Left colon (tissue), 2 donors: ENCODE results near the gene CWC25. TPM values are rescaled to one million over a fixed set of nuclear protein-coding genes. Genes with fewer than 3 reads are reported as not detected.
A peak's percentile ranks its signal among the peaks of the same experiment; 100 is the strongest.

Experiments used
- ATAC-seq: fragments of 200-7000 bp; cut with Tn5 transposase; one replicate; pipeline ENCODE4 v1.9.1; 2020; ENCODE audit warnings: mild to moderate bottlenecking, moderate library complexity
- DNase-seq, 2 donors: peaks; one replicate each; pipeline ENCODE4 v3.0.0-alpha.2; 2020
- intact Hi-C, 2 donors: fragments of 100-400 bp; cut with DNase I in 1 of 2; cut with micrococcal nuclease in 1 of 2; formaldehyde crosslinking; loops; one replicate each; pipeline versions ENCODE4 v1.11.2 to v1.14.0; 2022; cut with DNase I, micrococcal nuclease
- long read RNA-seq: library from polyadenylated mRNA; unstranded; transcript quantifications from one replicate; pipeline ENCODE4 v2.0.0, GENCODE V29; 2021
- total RNA-seq, 2 donors: library from RNA; stranded (reverse); fragmentation: NEBNext Ultra II Directional; extraction: Animal tissue kit (Norgen Biotek cat#: 25700); gene quantifications; one replicate each; pipeline ENCODE4 v1.2.1, GENCODE V29; 2021
- donor health status: DM: no; HTN: no; CAD: no.
- donor health status: DM: yes; HTN: yes; CAD: no.

CWC25 gene
- 10 to 100 TPM; 19.0 to 21.0 TPM for total RNA-seq
- long read RNA-seq, transcript CWC25-202 (10 exons, 3,234 nt) = major isoform, 6 of 23 reads
- long read RNA-seq, partial matches to known transcripts = 11 of 23 reads
- long read RNA-seq, other reads (novel, unspliced or antisense) = 6 of 23 reads

DNA sequence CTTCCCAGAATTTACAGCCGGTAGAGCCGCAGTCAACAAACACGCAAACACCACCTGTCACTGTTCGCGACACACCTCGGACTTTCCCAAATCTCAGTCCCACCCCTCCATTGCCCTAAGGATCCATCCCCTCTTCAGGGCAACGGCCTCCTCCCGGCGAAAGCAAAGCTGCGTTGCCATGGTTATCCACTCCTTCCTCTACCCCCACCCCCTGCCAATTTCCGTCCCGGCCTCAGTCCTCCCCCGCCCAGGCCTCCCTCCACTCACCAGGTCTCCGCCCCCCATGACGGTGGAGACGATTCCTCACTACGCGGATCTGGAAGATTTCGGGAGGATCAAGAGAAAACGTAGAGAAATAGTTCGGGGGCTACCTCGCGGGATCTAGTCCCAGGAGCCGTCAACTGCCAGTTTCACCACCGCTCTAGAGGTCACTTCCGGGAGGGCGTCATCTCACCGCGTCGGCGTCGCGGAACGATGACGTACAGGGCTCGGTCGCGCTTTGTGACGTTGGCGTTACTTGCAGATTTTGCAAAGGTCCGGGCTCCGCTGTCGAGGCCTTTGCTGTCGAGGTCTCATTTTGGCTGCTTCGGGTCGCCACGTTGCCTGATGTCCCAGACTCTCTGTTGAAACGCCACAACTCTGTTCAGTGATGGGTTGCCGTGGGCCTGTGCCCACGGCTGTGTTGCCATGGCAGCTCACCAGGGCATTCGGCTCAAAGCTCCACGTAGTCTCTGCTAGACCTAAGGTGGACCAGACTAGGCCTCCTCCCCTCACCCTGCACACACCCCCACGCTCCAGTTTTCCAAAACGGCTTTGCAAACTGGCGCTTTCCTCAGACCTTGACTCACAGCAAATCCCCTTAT is at the start of gene CWC25:
TSS of gene CWC25 (minus strand) at position 423 of the 863 bp plus-strand sequence. CDS start at position 285, 138 bp downstream.
- DNase-seq (peak; percentile 88 to 95), ATAC-seq (peak; percentile 97)
- intact Hi-C loops = no loop called here

DNA sequence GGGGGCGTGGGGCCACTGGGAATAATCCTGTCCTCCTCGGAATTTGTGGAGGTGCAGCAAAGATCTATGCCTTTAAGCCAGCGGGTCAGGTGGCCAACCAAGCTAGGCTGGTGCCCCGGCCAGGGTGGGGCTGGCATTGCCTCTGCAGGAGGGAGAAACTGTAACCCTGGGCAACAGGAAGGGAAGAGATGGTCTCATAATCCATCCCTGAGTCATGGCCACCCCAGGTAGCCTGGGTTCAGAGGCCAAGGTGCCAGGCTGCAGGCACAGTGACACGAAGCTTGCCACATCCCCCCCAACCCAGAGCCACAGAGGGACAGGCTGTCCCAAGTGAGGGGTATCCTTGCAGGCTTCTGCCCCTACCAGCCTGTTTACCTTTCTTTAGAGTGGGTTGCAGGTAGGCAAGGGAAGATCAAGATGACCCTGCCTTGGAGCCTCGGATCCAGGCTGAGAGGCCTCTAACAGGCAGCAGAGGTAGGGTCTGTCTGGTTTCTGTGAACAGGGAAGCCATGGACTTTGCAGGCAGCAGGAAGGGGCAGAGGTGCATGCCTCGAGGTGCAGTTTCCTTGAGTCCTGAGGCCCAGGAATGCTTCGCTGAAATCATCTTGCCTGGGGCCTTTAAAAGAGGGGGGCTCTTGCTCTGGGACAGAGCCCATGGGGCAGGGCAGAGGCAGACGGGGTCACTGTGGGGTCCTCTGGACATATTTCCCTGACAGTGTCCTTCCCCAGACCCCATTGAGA is 48.7 kb upstream of the CWC25 start:
- ATAC-seq = no peak
- peak; percentile 54 to 58 for DNase-seq
- intact Hi-C loops = no loop called here

DNA sequence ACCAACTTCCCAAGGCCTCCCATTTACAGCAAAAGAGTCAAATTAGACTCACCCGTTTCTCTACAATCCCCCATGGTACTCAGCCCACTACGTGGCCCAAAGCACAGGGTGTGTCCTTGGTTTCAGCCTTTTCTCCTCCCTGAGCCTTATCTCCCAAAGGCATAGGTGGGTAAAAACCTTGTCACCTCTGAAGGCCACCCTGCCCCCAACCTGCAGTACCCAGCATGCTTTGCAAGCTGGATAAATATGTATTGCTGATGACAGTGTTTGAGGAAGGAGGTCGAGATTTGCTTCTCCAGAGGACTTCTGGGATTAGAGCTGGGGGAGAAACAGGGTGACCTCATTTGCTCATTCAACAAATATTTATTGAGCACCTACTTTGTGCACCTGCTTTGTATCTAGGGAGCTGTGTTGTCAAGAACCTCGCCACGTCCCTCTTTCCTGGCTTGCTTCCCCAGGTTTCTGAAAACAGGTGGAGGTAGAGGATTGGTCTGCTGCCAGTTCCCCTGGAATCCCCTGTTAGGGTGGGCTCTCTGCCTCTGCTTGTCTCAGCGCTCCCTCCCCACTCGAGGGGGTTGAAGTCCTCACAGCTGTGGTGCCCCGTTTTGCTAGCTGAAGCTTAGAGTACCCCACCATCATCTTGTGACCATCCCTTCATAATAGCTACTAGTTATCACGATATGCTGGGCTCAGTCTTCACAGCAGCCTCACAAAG is 47.7 kb upstream of the CWC25 start:
- ATAC-seq (no peak), DNase-seq (peak; percentile 53 to 62)
- intact Hi-C loops = no loop called here

DNA sequence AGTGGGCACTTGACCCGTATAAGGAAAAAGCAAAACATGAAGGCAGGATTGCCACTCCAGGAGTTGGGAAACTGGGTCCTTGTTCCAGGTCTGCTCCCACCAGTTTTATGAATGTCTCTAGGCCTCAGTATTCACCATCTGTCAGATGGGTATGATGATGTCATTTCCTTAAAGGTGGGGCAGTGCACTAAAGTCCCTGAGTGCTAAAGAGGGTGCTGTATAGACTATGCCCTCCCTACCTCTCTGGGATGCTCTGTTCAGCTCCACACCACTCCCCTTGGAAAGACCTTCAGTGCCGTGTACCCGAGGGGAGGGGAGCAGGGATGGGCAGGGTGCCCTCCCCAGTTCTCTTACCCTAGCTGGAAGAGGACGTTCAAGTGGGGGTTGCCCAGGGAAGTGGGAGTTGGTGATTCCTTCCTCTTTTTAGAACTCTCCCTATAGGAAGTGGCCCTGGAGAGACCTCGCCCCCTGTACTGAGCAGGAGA is 46.9 kb upstream of the CWC25 start:
- DNase-seq (no peak), ATAC-seq (no peak)
- intact Hi-C loops = no loop called here

DNA sequence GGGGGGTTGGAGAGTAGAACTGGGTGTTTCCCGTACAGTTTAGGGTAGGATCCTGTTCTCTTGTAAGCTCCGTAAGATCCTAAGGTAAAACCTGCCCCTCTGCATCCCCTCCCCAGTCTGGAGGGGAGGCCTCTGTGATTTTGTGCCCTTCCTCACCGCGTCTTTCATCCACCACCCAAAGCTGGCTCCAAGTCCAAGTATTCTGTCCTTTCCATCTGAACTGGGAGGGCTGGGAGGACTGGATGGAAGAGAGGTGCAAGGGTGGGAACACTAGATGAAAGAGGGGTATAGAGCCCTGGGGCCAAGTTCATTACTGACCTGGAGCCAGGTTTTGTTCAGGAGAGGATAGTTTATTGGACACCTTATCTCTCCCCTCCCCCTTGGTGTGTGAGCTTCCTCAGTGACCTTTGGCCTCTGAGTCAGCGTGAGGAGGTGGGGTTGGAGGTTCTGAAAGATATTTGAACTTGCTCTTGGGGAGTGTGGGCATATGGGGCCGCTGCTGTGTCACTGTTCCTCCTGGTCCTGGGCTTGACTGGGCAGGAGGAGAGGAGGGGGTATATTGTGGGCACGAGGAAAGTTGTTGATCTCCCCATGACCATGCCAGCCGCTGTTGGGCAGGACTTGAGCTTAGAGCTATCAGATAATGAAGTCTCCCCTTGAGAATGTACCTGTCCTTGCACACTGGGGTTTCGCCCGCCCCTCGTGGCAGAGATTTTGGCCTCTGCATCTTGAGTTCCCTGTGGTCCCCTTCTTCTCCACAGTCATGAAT is 46.3 kb upstream of the CWC25 start:
- intact Hi-C loops = no loop called here
- DNase-seq = peak; percentile 84 to 93
- peak; percentile 63 for ATAC-seq

DNA sequence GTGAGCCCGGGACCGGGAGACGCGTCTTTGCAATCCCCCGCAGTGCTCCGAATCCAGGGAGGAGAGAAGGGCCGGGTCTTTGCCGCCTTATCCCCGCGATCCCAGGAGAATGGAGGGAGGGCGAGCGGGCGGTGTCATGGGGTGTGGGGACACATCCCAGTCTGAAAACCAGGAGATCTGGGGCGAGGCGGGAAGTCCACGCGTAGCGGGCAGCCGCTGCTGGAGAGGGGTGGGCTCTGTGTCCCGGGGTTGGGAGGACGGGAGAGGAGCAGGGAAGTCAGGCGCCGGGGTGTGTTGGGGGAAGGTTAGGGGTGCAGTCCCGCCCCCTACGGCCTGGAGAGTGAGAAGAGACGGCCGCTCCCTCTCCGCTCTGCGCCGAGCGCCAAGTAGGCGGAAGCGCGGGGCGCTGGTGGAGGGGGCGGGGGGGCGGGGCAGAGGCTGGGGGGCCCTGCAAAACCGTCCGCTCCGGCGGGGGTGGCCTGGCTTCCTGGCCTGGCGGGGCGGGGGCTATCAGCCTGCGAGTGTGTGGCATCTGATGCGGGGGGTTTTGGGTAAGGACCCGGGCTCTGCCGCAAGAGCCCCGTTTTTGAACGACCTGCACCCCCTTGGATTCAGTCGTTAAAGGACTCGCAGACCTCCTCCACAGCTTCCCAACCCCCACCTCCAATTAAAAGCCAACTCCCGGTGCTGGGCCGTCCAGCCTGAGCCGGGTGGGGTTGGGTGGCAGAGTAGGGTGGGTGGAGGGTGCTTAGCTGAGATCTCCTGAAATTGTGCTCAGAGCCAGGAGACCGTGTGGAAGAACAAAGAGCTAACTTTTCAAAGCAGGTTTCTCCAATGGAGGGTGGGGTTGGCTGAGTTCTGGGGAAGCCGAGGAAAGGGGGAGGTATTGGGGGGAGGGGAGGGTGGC is 45.4 kb upstream of the CWC25 start:
- intact Hi-C loops = no loop called here
- DNase-seq (peak; percentile 86 to 88), ATAC-seq (peak; percentile 58)

DNA sequence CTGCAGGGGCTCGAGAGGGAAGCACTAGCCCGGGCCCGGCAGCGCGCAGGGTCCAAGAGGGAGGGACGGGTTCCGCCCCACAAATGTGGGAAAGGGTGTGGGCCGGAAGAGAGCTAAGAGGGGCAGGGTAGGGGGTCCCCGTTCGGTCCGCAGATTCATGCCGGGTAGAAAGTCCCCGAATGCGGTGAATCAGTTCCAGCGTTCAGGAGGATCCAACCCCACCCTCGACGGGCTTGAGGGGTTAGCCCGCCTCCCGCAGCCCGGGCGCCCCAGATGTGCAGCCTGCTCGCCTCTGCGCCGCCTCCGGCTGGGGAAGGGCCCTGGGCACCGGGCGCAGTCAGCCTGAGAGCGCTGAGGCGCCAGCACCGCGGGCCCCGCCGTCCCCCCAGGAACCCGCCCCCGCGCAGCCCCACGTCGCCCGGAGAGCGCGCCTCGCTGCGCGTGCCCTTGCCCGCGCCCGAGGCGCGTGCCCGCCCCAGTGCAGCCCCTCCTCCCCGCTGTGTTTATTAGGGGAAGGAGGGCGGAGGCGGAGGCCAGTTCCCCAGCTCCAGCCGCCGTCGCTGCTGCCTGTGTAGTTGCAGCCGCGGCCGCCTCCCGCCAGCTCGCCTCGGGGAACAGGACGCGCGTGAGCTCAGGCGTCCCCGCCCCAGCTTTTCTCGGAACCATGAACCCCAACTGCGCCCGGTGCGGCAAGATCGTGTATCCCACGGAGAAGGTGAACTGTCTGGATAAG is 44.6 kb upstream of the CWC25 start, which contains the start of gene LASP1:
TSS of gene LASP1 (plus strand) at position 533 of the 733 bp plus-strand sequence. CDS start at position 665, 132 bp downstream.
- ATAC-seq = peak; percentile 71
- intact Hi-C loops = no loop called here
- DNase-seq = peak; percentile 86 to 91

DNA sequence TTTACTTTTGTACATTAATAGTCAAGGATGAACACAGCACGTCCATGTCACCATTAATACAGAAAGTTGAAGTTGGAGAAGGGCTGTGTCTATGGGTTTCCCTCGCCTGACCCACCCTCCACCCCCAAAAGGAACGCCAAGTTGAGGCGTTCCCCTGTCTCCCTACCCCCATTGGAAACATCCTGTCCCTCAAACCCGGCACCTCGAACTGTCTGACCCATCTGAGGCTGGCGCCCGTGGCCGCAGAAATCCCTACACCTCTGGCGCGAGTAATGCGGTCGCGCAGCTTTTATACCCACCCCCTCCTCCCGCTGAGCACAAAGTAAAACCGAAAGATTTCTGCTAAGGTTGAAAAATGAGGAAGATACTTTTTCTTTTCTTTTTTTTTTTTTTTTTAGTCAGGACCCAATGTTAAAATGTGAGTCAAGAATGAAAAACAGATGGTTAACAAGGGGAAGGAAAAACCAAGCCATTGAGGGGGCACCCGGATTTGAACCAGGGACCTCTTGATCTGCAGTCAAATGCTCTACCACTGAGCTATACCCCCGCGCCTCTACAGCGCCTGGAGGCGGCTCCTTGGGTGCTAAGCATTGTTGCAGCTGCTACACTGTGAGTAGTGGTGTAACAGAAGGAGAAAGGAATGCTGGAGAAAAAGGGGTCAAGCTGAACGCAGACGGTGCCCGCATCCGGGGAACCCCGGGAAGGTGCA is 43.9 kb upstream of the CWC25 start:
- ATAC-seq = peak; percentile 41
- intact Hi-C loops = no loop called here
- peak; percentile 85 to 89 for DNase-seq

DNA sequence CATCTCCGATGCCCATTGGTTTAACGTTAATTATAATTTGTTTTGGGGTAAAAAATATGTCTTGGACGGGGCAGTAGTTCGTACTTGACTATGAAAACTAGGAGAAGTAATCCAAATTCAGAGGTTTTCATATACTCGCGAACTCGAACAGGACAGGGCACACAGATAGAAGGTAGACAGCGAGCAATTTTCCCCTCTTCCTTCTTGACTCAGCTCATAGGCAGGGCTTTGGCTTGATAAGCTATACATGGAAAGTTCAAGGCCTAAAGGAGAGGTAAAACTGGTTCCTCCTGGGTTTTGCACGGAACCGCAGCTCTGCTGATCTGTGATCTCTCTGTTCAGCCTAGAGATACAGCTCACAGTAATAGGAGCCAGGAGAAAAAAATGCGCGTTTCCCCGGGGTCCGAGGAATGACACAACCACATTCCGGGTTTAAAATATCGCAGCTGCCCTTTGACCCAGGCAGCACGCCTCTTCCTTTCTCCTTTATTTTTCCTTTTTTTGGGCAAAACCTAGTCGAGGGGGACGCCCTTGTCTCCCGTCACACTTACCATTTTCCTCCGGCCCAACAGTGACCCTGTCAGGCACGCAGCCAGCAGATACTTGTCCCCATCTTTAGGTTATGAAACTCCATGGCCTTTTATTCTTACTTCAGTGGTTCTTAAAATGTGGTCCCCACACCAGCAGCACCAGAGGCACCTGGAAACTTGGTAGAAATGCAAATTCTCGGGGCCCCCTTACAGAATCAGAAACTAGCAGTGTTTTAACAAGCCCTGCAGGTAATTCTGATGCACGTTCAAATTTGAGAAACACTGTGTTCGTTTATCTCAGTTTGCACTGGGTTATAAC is 43.1 kb upstream of the CWC25 start:
- intact Hi-C loops = no loop called here
- DNase-seq = peak in 1 of 2 donors; percentile 52
- ATAC-seq = no peak

DNA sequence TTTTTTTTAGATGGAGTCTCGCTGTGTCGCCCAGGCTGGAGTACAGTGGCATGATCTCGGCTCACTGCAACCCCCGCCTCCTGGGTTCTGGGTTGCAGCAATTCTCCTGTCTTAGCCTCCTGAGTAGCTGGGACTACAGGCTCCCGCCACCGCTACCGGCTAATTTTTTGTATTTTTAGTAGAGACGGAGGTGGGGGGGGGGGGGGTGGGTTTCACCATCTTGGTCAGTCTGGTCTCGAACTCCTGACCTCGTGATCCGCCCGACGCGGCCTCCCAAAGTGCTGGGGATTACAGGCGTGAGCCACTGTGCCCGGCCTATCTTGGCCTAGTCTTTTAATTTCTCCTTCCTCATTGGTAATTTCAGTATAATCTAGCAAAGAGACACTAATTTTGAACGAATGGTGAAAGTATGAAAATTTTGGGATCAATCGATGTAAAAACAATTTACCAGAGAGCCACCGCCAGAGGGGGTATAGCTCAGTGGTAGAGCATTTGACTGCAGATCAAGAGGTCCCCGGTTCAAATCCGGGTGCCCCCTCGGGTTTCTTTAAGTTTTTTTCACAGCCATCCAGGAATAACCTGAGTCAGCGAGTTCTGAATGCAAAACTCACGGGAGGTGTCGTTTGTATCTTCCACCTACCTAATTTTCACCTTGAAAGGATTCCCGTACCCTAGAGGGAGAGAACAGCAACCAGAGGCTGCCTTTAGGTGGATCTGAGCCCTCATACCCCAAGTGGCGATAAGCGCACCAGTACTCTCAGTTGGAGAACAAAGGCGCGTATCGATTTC is 42.3 kb upstream of the CWC25 start:
- DNase-seq (peak; percentile 45 to 58), ATAC-seq (no peak)
- intact Hi-C loops = no loop called here

DNA sequence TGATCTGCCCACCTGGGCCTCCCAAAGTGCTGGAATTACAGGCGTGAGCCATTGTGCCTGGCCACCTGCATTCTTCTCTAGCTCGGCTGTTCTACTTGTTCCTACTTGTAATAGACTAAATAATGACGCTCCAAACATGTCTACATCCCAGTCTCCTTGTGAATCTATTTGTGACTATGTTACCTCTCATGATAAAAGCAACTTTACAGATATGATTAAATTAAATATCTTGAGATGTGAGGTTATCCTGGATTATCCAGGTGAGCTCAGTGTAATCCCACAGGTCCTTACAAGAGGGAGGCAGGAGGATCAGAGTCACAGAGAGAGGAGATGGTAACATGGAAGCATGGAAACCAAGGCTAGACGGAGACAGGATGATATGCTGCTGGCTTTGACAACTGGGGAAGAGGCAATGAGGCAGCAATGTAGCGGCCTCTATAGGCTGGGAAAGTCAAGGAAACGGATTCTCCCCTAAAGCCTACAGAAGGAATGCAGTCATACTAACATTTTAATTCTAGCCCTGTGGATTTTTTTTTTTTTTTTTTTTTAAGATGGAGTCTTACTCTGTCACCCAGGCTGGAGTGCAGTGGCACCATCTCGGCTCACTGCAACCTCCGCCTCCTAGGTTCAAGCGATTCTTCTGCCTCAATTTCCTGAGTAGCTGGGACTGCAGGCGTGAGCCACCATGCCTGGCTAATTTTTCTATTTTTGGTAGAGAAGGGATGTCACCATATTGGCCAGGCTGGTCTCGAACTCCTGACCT is 39.7 kb upstream of the CWC25 start:
- intact Hi-C loops = no loop called here
- no peak for DNase-seq
- ATAC-seq = no peak

DNA sequence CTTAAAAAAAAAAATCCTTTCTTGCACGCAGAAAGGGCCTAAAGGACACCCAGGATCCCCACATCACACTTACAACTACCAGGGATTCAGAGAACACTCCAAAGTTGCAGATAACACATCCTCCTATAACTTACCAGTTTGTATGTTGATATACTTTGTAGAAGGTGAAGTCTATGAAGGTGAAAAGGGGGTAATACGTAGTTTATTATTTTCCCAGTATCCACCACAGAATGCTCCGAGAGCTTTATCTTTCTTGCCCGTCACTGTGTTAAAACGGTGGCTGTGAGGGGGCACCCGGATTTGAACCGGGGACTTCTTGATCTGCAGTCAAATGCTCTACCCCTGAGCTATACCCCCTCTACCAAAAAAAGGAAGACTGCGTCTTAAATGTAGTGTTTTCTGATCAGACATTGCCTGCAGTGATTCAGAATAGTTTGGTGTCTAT is 36.3 kb upstream of the CWC25 start:
- ATAC-seq = no peak
- no peak for DNase-seq
- intact Hi-C loops = no loop called here

DNA sequence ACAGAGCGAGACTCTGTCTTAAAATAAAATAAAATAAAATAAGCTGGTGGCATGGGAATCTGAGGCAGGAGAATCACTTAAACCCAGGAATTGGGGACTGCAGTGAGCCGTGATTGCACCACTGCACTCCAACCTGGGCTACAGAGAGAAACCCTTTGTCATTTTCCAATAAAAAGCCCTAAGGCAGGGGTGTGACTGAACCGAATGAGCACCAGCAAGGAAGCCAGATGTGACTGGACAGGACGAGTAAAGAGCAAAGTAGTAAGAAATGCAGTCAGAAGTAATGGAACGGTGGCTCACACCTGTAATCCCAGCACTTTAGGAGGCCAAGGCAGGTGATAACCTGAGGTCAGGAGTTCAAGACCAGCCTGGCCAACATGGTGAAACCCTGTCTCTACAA is 32.1 kb upstream of the CWC25 start:
- DNase-seq (no peak), ATAC-seq (no peak)
- intact Hi-C loops = no loop called here
